ENCODE results near the gene RNF225.

GRCh38 chr19:58356766-58357480 is 38.5 kb upstream of the RNF225 start:
- no peak for TF ChIP-seq EP300 (IDR thresholded peaks at IDR 0.05)
- TF ChIP-seq CTCF (IDR thresholded peaks at IDR 0.05), result no peak
- TF ChIP-seq POLR2A (IDR thresholded peaks at IDR 0.05), result no peak
